ENCODE data around the gene TMC3.
"Not testable (repeated sequence)": the region's sequence is repeated elsewhere in the genome, so short reads cannot be mapped to it uniquely, and the experiment has no call there.

TMC3 gene

GRCh38 chr15:81373775-81374395 lies at the start of gene TMC3:
Gene TMC3 (minus strand): TSS chr15:81374213. CDS start chr15:81374077, 136 bp downstream.
- Histone ChIP-seq H3K27ac (ENCODE audit: low read depth, low read length) (no peak within 1 kb of the TSS), H3K36me3 (ENCODE audit: control insufficient read depth in 1 of 2, insufficient read depth in 2 of 2, low read length in 2 of 2) (no peaks in the 10 kb centered on the region), H3K9ac (ENCODE audit: low read depth in 1 of 2, low read length in 2 of 2) (no peak within 1 kb of the TSS), H3K27me3 (ENCODE audit: control insufficient read depth in 1 of 2, insufficient read depth in 2 of 2, low read length in 2 of 2) (peaks cover 0 to 2% of the 10 kb centered on the region in 2 donors), H3K4me1 (ENCODE audit: control insufficient read depth in 1 of 2, insufficient read depth in 2 of 2, low read length in 2 of 2) (no peaks in the 10 kb centered on the region), H3K4me3 (ENCODE audit: low read depth in 1 of 2, low read length in 2 of 2) (no peak within 1 kb of the TSS), H3K9me3 (ENCODE audit: control insufficient read depth in 1 of 2, low read length in 2 of 2) (no peaks in the 10 kb centered on the region)

- H3K4me3 ChIP-seq (ENCODE audit: low read depth in 1 of 2, low read length in 2 of 2): no peak overlapping the region
- H3K27me3 ChIP-seq (ENCODE audit: control insufficient read depth in 1 of 2, insufficient read depth in 2 of 2, low read length in 2 of 2): no peaks in the 10 kb centered on the region
- no peaks in the 10 kb centered on the region for H3K9me3 ChIP-seq (ENCODE audit: control insufficient read depth in 1 of 2, low read length in 2 of 2)
- H3K36me3 ChIP-seq (ENCODE audit: control insufficient read depth in 1 of 2, insufficient read depth in 2 of 2, low read length in 2 of 2): no peaks in the 10 kb centered on the region
- no peak overlapping the region for H3K27ac ChIP-seq (ENCODE audit: low read depth, low read length)
- H3K4me1 ChIP-seq (ENCODE audit: control insufficient read depth in 1 of 2, insufficient read depth in 2 of 2, low read length in 2 of 2): no peaks in the 10 kb centered on the region
- H3K9ac ChIP-seq (ENCODE audit: low read depth in 1 of 2, low read length in 2 of 2): no peak overlapping the region
Measured at GRCh38 chr15:81421461-81421860, 47.4 kb upstream of the TMC3 start.

- Histone ChIP-seq H3K27me3 (ENCODE audit: control insufficient read depth in 1 of 2, insufficient read depth in 2 of 2, low read length in 2 of 2) (no peaks in the 10 kb centered on the region), H3K27ac (ENCODE audit: low read depth, low read length) (no peak overlapping the region), H3K9ac (ENCODE audit: low read depth in 1 of 2, low read length in 2 of 2) (no peak overlapping the region), H3K9me3 (ENCODE audit: control insufficient read depth in 1 of 2, low read length in 2 of 2) (no peaks in the 10 kb centered on the region), H3K4me3 (ENCODE audit: low read depth in 1 of 2, low read length in 2 of 2) (no peak overlapping the region), H3K36me3 (ENCODE audit: control insufficient read depth in 1 of 2, insufficient read depth in 2 of 2, low read length in 2 of 2) (no peaks in the 10 kb centered on the region), H3K4me1 (ENCODE audit: control insufficient read depth in 1 of 2, insufficient read depth in 2 of 2, low read length in 2 of 2) (no peaks in the 10 kb centered on the region)
Measured at GRCh38 chr15:81419332-81419943, 45.4 kb upstream of the TMC3 start.

DNA sequence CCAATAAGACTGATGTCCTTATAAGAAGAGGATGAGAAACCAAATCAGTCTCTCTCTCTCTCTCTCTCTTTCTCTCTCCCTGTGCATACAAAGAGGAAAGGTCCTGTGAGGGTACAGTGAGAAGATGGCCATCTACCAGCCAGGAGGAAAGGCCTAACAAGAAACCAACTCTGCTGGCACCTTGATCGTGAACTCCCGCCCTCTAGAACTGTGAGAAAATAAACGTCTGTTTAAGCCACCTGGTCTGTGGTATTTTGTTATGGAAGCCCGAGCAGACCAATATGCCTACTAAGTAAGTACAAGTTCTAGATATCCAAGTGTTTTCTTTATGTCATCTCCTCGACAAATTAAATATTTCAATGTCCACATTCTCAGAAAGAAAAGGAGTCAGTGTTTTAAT lies 44.9 kb upstream of the TMC3 start:
- no peaks in the 10 kb centered on the region for H3K9me3 ChIP-seq (ENCODE audit: control insufficient read depth in 1 of 2, low read length in 2 of 2)
- H3K27me3 ChIP-seq (ENCODE audit: control insufficient read depth in 1 of 2, insufficient read depth in 2 of 2, low read length in 2 of 2): no peaks in the 10 kb centered on the region
- H3K4me1 ChIP-seq (ENCODE audit: control insufficient read depth in 1 of 2, insufficient read depth in 2 of 2, low read length in 2 of 2): no peaks in the 10 kb centered on the region
- no peaks in the 10 kb centered on the region for H3K36me3 ChIP-seq (ENCODE audit: control insufficient read depth in 1 of 2, insufficient read depth in 2 of 2, low read length in 2 of 2)
- H3K4me3 ChIP-seq (ENCODE audit: low read depth in 1 of 2, low read length in 2 of 2): no peak overlapping the region
- no peak overlapping the region for H3K9ac ChIP-seq (ENCODE audit: low read depth in 1 of 2, low read length in 2 of 2)
- H3K27ac ChIP-seq (ENCODE audit: low read depth, low read length): no peak overlapping the region

DNA sequence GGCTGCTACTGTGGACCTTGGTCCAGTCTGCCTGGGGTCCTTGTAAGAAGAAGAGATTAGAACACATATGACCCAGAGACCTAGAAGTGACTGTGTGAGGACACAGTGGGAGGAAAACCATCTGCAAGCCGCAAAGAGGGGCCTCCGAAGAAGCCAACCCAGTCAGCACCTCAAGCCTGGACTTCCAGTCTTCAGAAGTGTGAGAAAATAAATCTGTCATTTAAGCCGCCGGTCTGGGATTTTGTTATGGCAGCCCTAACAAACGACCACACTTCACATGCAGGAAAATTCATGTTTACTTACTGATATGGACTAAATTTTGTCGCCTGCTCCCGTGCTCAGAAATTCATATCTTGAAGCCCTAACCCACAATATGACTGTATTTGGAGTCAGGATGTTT lies 44.4 kb upstream of the TMC3 start:
- Histone ChIP-seq H3K9me3 (ENCODE audit: control insufficient read depth in 1 of 2, low read length in 2 of 2) (no peaks in the 10 kb centered on the region), H3K9ac (ENCODE audit: low read depth in 1 of 2, low read length in 2 of 2) (no peak overlapping the region), H3K27me3 (ENCODE audit: control insufficient read depth in 1 of 2, insufficient read depth in 2 of 2, low read length in 2 of 2) (no peaks in the 10 kb centered on the region), H3K27ac (ENCODE audit: low read depth, low read length) (no peak overlapping the region), H3K4me3 (ENCODE audit: low read depth in 1 of 2, low read length in 2 of 2) (no peak overlapping the region), H3K36me3 (ENCODE audit: control insufficient read depth in 1 of 2, insufficient read depth in 2 of 2, low read length in 2 of 2) (no peaks in the 10 kb centered on the region), H3K4me1 (ENCODE audit: control insufficient read depth in 1 of 2, insufficient read depth in 2 of 2, low read length in 2 of 2) (no peaks in the 10 kb centered on the region)

DNA sequence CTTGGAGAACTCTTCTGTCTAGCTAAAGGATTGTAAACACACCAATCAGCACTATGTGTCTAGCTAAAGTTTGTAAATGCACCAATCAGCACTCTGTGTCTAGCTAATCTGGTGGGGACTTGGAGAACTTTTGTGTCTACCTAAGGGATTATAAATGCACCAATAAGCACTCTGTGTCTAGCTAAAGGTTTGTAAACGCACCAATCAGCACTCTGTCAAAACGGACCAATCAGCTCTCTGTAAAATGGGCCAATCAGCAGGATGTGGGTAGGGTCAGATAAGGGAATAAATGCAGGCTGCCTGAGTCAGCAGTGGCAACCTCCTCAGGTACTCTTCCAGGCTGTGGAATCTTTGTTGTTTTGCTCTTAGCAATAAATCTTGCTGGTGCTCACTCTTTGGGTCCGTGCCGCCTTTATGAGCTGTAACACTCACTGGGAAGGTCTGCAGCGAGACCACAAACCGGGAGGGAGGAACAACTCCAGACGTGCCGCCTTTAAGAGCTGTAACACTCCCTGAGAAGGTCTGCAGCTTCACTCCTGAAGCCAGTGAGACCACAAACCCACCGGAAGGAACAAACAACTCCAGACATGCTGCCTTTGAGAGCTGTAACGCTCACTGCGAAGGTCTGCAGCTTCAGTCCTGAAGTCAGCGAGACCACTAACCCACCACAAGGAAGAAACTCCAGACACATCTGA lies 40.4 kb upstream of the TMC3 start:
- H3K4me3 ChIP-seq (ENCODE audit: low read depth in 1 of 2, low read length in 2 of 2); H3K36me3 ChIP-seq (ENCODE audit: control insufficient read depth in 1 of 2, insufficient read depth in 2 of 2, low read length in 2 of 2); H3K9me3 ChIP-seq (ENCODE audit: control insufficient read depth in 1 of 2, low read length in 2 of 2); H3K4me1 ChIP-seq (ENCODE audit: control insufficient read depth in 1 of 2, insufficient read depth in 2 of 2, low read length in 2 of 2); H3K27me3 ChIP-seq (ENCODE audit: control insufficient read depth in 1 of 2, insufficient read depth in 2 of 2, low read length in 2 of 2); H3K9ac ChIP-seq (ENCODE audit: low read depth in 1 of 2, low read length in 2 of 2); H3K27ac ChIP-seq (ENCODE audit: low read depth, low read length): not testable (repeated sequence)

- no peak overlapping the region for H3K9ac ChIP-seq (ENCODE audit: low read depth in 1 of 2, low read length in 2 of 2)
- H3K9me3 ChIP-seq (ENCODE audit: control insufficient read depth in 1 of 2, low read length in 2 of 2): peaks cover 0 to 3% of the 10 kb centered on the region in 2 donors
- H3K4me3 ChIP-seq (ENCODE audit: low read depth in 1 of 2, low read length in 2 of 2): no peak overlapping the region
- no peaks in the 10 kb centered on the region for H3K36me3 ChIP-seq (ENCODE audit: control insufficient read depth in 1 of 2, insufficient read depth in 2 of 2, low read length in 2 of 2)
- H3K27ac ChIP-seq (ENCODE audit: low read depth, low read length): no peak overlapping the region
- no peaks in the 10 kb centered on the region for H3K4me1 ChIP-seq (ENCODE audit: control insufficient read depth in 1 of 2, insufficient read depth in 2 of 2, low read length in 2 of 2)
- no peaks in the 10 kb centered on the region for H3K27me3 ChIP-seq (ENCODE audit: control insufficient read depth in 1 of 2, insufficient read depth in 2 of 2, low read length in 2 of 2)
Measured at GRCh38 chr15:81413851-81414250, 39.8 kb upstream of the TMC3 start.

DNA sequence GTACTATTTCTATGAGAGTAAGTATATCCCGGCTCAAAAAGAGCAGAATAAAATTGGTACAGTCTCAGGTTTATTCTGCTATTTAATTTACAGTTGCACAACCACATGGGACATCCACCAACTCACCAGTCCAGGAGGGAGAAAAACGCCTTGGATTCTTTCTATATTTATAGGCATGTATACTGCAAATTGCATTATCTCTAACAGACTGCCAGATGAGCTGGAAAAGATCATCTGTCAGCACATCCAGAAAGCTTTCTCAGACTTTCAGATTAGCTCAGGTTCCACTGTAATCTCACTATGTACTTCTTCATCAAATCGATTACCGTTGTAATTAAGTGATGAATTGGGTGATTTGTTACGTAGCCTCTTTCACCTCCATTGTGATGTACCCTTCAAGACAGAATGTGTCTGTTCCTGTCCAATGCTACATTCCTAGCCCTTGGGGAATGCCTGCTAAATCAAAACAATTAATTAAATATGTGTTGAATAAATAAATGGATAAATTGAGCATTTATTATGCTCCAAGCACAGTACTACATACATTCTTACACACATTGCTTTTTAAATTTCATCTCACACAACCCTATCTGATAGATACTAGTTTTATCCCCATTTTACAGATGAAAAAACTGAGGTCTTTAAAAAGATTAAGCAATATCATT lies 38.1 kb upstream of the TMC3 start:
- Histone ChIP-seq H3K9me3 (ENCODE audit: control insufficient read depth in 1 of 2, low read length in 2 of 2) (peaks cover 0 to 3% of the 10 kb centered on the region in 2 donors), H3K27ac (ENCODE audit: low read depth, low read length) (no peak overlapping the region), H3K4me3 (ENCODE audit: low read depth in 1 of 2, low read length in 2 of 2) (no peak overlapping the region), H3K4me1 (ENCODE audit: control insufficient read depth in 1 of 2, insufficient read depth in 2 of 2, low read length in 2 of 2) (no peaks in the 10 kb centered on the region), H3K9ac (ENCODE audit: low read depth in 1 of 2, low read length in 2 of 2) (no peak overlapping the region), H3K27me3 (ENCODE audit: control insufficient read depth in 1 of 2, insufficient read depth in 2 of 2, low read length in 2 of 2) (no peaks in the 10 kb centered on the region), H3K36me3 (ENCODE audit: control insufficient read depth in 1 of 2, insufficient read depth in 2 of 2, low read length in 2 of 2) (no peaks in the 10 kb centered on the region)

- Histone ChIP-seq H3K36me3 (ENCODE audit: control insufficient read depth in 1 of 2, insufficient read depth in 2 of 2, low read length in 2 of 2) (no peaks in the 10 kb centered on the region), H3K4me3 (ENCODE audit: low read depth in 1 of 2, low read length in 2 of 2) (no peak overlapping the region), H3K27me3 (ENCODE audit: control insufficient read depth in 1 of 2, insufficient read depth in 2 of 2, low read length in 2 of 2) (no peaks in the 10 kb centered on the region), H3K9ac (ENCODE audit: low read depth in 1 of 2, low read length in 2 of 2) (no peak overlapping the region), H3K4me1 (ENCODE audit: control insufficient read depth in 1 of 2, insufficient read depth in 2 of 2, low read length in 2 of 2) (no peaks in the 10 kb centered on the region), H3K9me3 (ENCODE audit: control insufficient read depth in 1 of 2, low read length in 2 of 2) (peaks cover 0 to 3% of the 10 kb centered on the region in 2 donors), H3K27ac (ENCODE audit: low read depth, low read length) (no peak overlapping the region)
Measured at GRCh38 chr15:81411051-81411450, 37.0 kb upstream of the TMC3 start.

DNA sequence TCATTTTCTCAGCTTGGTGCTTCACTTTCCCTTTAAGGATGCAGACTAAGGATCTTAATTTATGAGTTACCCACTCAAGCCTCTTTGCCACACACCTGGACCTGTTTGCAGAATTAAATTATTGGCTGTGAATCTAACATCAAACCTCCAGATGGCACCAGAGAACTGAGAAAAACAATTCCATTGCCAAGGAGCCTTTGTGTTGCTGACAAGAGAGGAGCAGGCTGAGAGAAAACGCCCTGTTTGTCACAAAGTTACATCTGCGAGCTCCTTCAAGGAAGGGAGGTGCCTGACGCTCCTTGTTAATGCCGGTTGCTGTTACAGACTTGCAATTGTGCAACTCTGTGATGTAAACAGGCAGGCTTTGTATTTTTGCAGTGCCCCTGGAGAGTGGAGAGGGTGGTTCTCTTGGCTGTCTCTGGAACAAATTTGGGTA lies 36.3 kb upstream of the TMC3 start:
- Histone ChIP-seq H3K4me3 (ENCODE audit: low read depth in 1 of 2, low read length in 2 of 2) (no peak overlapping the region), H3K36me3 (ENCODE audit: control insufficient read depth in 1 of 2, insufficient read depth in 2 of 2, low read length in 2 of 2) (no peaks in the 10 kb centered on the region), H3K27me3 (ENCODE audit: control insufficient read depth in 1 of 2, insufficient read depth in 2 of 2, low read length in 2 of 2) (peaks cover 0 to 4% of the 10 kb centered on the region in 2 donors), H3K4me1 (ENCODE audit: control insufficient read depth in 1 of 2, insufficient read depth in 2 of 2, low read length in 2 of 2) (no peaks in the 10 kb centered on the region), H3K9ac (ENCODE audit: low read depth in 1 of 2, low read length in 2 of 2) (no peak overlapping the region), H3K9me3 (ENCODE audit: control insufficient read depth in 1 of 2, low read length in 2 of 2) (peaks cover 0 to 3% of the 10 kb centered on the region in 2 donors), H3K27ac (ENCODE audit: low read depth, low read length) (no peak overlapping the region)

Measured in duodenal mucosa (tissue), 2 donors.